WERI-Rb-1 (cell line): ENCODE results near the gene N4BP2L2.

Experiments used
- DNase-seq: peaks from one replicate; pipeline ENCODE4 v3.0.0-alpha.2; 2020
- H3K27ac ChIP-seq: fragments of 250-450 bp; sonication (Bioruptor Pico); 2 replicates; pipeline ENCODE4 v1.5.1; 2020; ENCODE audit warnings: mild to moderate bottlenecking, moderate library complexity
- H3K27me3 ChIP-seq: fragments of 250-450 bp; sonication (Bioruptor Pico); 2 replicates; pipeline ENCODE4 v1.5.1; 2021; ENCODE audit warnings: mild to moderate bottlenecking, low read depth, moderate library complexity; ENCODE audit not compliant: insufficient read depth, severe bottlenecking
- H3K36me3 ChIP-seq: fragments of 250-450 bp; sonication (Bioruptor Pico); 2 replicates; pipeline ENCODE4 v1.5.1; 2020; ENCODE audit warnings: mild to moderate bottlenecking, moderate library complexity
- H3K4me3 ChIP-seq: 2 replicates; pipeline ENCODE4 v1.5.1; 2011; ENCODE audit warnings: low read depth, mild to moderate bottlenecking, control low read depth, low read length
- H3K9me3 ChIP-seq: fragments of 250-450 bp; sonication (Bioruptor Pico); 2 replicates; pipeline ENCODE4 v1.5.1; 2021; ENCODE audit warnings: mild to moderate bottlenecking, moderate library complexity; ENCODE audit not compliant: severe bottlenecking
- TF ChIP-seq, protein P1 (sequence below): IDR thresholded peaks from 2 replicates; pipeline ENCODE4 v1.5.1; 2011; ENCODE audit warnings: low read depth, mild to moderate bottlenecking, control low read depth, inconsistent platforms, low read length

N4BP2L2 gene

GRCh38 chr13:32525766-32526165, 12.8 kb downstream of the N4BP2L2 start:
- no peaks in the 10 kb centered on the region for H3K27me3 ChIP-seq
- H3K27ac ChIP-seq: no peak overlapping the region
- no peak overlapping the region for H3K4me3 ChIP-seq
- DNase-seq: no peak
- TF ChIP-seq, protein P1, sequence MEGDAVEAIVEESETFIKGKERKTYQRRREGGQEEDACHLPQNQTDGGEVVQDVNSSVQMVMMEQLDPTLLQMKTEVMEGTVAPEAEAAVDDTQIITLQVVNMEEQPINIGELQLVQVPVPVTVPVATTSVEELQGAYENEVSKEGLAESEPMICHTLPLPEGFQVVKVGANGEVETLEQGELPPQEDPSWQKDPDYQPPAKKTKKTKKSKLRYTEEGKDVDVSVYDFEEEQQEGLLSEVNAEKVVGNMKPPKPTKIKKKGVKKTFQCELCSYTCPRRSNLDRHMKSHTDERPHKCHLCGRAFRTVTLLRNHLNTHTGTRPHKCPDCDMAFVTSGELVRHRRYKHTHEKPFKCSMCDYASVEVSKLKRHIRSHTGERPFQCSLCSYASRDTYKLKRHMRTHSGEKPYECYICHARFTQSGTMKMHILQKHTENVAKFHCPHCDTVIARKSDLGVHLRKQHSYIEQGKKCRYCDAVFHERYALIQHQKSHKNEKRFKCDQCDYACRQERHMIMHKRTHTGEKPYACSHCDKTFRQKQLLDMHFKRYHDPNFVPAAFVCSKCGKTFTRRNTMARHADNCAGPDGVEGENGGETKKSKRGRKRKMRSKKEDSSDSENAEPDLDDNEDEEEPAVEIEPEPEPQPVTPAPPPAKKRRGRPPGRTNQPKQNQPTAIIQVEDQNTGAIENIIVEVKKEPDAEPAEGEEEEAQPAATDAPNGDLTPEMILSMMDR: no peak
- H3K36me3 ChIP-seq: peaks cover 6% of the 10 kb centered on the region
- H3K9me3 ChIP-seq: no peaks in the 10 kb centered on the region

DNA sequence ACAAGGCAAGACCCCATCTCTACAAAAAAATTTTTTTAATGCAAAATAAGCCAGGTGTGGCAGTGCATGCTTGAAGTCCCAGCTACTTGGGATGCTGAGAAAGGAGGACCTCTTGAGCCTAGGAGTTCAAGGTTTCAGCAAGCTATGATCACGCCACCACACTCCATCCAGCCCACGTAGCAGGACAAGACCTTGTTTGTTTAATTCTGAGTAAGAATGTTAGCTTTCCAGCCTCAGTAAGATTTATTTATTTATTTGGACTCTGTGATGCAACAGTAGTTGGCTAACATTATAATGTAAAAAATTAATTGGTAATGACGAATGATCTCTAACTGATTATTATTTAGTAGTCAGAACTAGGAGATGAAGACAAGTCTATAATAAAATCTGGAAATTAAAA, 23.3 kb downstream of the N4BP2L2 start:
- Histone ChIP-seq H3K4me3 (no peak overlapping the region), H3K9me3 (no peaks in the 10 kb centered on the region), H3K27ac (no peak overlapping the region), H3K36me3 (peaks cover 13% of the 10 kb centered on the region), H3K27me3 (no peaks in the 10 kb centered on the region)
- TF ChIP-seq, protein P1: no peak
- DNase-seq: no peak

- DNase-seq: no peak
- TF ChIP-seq, protein P1: no peak
- Histone ChIP-seq H3K27ac (no peak overlapping the region), H3K27me3 (no peaks in the 10 kb centered on the region), H3K36me3 (peaks cover 6% of the 10 kb centered on the region), H3K4me3 (no peak overlapping the region), H3K9me3 (no peaks in the 10 kb centered on the region)
These were observed 27.1 kb downstream of the N4BP2L2 start for GRCh38 chr13:32511482-32511881.

DNA sequence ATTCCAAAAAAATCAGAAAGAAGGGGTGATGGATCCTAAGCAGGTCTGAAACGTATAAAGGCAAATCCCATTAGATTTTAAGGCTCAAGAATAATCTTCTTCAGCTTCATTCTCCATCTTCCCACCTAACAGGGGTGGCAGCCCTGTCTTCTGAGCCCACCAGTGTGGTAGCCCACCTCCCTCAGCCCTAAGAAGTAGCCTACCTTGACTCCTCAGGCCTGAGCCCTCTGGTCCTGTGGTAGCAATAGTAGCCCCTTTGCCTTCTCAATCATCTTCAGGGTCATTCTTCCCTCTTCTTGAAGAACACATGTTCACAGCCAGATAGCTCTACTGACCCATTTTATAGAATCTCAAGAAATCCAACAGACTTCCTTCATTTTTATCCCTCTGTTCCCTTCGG, 33.7 kb downstream of the N4BP2L2 start:
- H3K27ac ChIP-seq: no peak overlapping the region
- H3K9me3 ChIP-seq: no peaks in the 10 kb centered on the region
- H3K36me3 ChIP-seq: no peaks in the 10 kb centered on the region
- H3K4me3 ChIP-seq: no peak overlapping the region
- no peaks in the 10 kb centered on the region for H3K27me3 ChIP-seq
- no peak for DNase-seq
- TF ChIP-seq, protein P1: no peak

GRCh38 chr13:32504263-32504662, 34.3 kb downstream of the N4BP2L2 start:
- TF ChIP-seq, protein P1: no peak
- no peak for DNase-seq
- Histone ChIP-seq H3K9me3 (no peaks in the 10 kb centered on the region), H3K4me3 (no peak overlapping the region), H3K27me3 (no peaks in the 10 kb centered on the region), H3K36me3 (no peaks in the 10 kb centered on the region), H3K27ac (no peak overlapping the region)

DNA sequence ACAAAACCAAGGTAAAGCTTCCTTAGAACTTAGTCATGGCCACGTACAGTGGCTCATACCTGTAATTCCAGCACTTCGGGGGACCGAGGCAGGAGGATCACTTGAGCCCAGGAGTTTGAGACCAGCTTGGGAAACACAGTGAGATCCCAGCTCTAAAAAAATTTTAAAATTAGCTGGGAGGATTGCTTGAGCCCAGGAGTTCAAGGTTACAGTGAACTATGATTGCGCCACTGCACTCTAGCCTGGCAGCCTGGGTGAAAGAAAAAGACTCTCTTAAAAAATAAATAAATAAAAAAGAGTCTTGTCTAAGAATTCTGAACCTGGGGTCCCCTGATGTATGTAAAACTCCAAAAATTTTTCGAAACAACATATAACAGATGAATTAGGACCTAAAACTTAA, 34.9 kb downstream of the N4BP2L2 start:
- no peaks in the 10 kb centered on the region for H3K9me3 ChIP-seq
- H3K4me3 ChIP-seq: no peak overlapping the region
- TF ChIP-seq, protein P1: no peak
- H3K36me3 ChIP-seq: no peaks in the 10 kb centered on the region
- no peaks in the 10 kb centered on the region for H3K27me3 ChIP-seq
- no peak for DNase-seq
- H3K27ac ChIP-seq: no peak overlapping the region
